H1 (cell line): ENCODE data around the gene FHL2. TPM values are rescaled to one million over a fixed set of nuclear protein-coding genes. Genes with fewer than 3 reads are reported as not detected.

Experiments
- CTCF ChIA-PET: fragments of 300-600 bp; sonication (Branson Sonifier 250); formaldehyde crosslinking; loops from one replicate; lab custom pipeline; 2021; ENCODE audit not compliant: partially characterized antibody; lab: Charles Lee
- POLR2A ChIA-PET: fragments of 300-600 bp; sonication (Branson Sonifier 250); formaldehyde crosslinking; loops from one replicate; lab custom pipeline; 2021; ENCODE audit warnings: inconsistent platforms; ENCODE audit not compliant: partially characterized antibody; lab: Charles Lee
- DNase-seq, 2 experiments: peaks; one replicate each; pipeline versions ENCODE4 v3.0.0 to v3.0.0-alpha.2; 2010 to 2022; ENCODE audit warnings: low spot score in 2 of 2, low read depth in 1 of 2, mixed read lengths in 1 of 2
- FAIRE-seq: peaks from 2 replicates; lab custom pipeline; 2011; peaks lifted over from hg19 to GRCh38; lab: Jason Lieb, UNC
- H2AFZ ChIP-seq: 2 replicates; pipeline ENCODE4 v1.8.1; 2012; ENCODE audit warnings: low read length, inconsistent platforms
- H2AK5ac ChIP-seq: 2 replicates; pipeline ENCODE4 v1.6.1; 2013; ENCODE audit warnings: low read depth, low read length
- H2BK120ac ChIP-seq: replicated peaks from 2 replicates; pipeline ENCODE3; 2013; ENCODE audit warnings: low read depth, low read length, inconsistent platforms
- H2BK12ac ChIP-seq: 2 replicates; pipeline ENCODE4 v1.6.1; 2013; ENCODE audit warnings: low read depth, low read length
- H2BK15ac ChIP-seq: 2 replicates; pipeline ENCODE4 v1.6.1; 2013; ENCODE audit warnings: low read length
- H2BK20ac ChIP-seq: 2 replicates; pipeline ENCODE4 v1.6.1; 2013; ENCODE audit warnings: low read length
- H2BK5ac ChIP-seq: 2 replicates; pipeline ENCODE4 v1.6.1; 2013; ENCODE audit warnings: low read depth, low read length
- H3K14ac ChIP-seq: 2 replicates; pipeline ENCODE4 v1.6.1; 2013; ENCODE audit warnings: inconsistent platforms; ENCODE audit not compliant: insufficient read length
- H3K18ac ChIP-seq: 2 replicates; pipeline ENCODE4 v1.6.1; 2013; ENCODE audit warnings: low read length; ENCODE audit errors: extremely low read depth
- H3K23ac ChIP-seq: 2 replicates; pipeline ENCODE4 v1.6.1; 2013; ENCODE audit warnings: inconsistent platforms; ENCODE audit not compliant: insufficient read length
- H3K23me2 ChIP-seq: 2 replicates; pipeline ENCODE4 v1.6.1; 2013; ENCODE audit warnings: low read depth, low read length
- H3K27ac ChIP-seq: 2 replicates; pipeline ENCODE4 v1.6.1; 2011; ENCODE audit warnings: low read depth, low read length, inconsistent platforms
- H3K27me3 ChIP-seq, 4 experiments: replicated peaks in 1 of 4; 1 replicate in 1 of 4; 2 replicates in 3 of 4; pipeline versions ENCODE4 v1.6.1 to v1.8.1; 2011 to 2013; ENCODE audit warnings: low read length in 3 of 4, mild to moderate bottlenecking in 3 of 4, inconsistent platforms in 2 of 4, mixed read lengths in 2 of 4, moderate library complexity in 1 of 4; ENCODE audit not compliant: control insufficient read depth in 3 of 4, insufficient read depth in 3 of 4; ENCODE audit errors: extremely low read depth in 1 of 4
- H3K36me3 ChIP-seq, 4 experiments: 2 replicates each; pipeline versions ENCODE4 v1.6.1 to v1.8.1; 2011 to 2013; ENCODE audit warnings: mild to moderate bottlenecking in 4 of 4, low read length in 3 of 4, moderate library complexity in 2 of 4, control low read depth in 1 of 4, inconsistent platforms in 1 of 4; ENCODE audit not compliant: insufficient read depth in 4 of 4, control insufficient read depth in 2 of 4
- H3K4ac ChIP-seq: replicated peaks from 2 replicates; pipeline ENCODE3; 2013; ENCODE audit warnings: low read length, low read depth, mixed read lengths, inconsistent platforms; ENCODE audit not compliant: insufficient read length
- H3K4me1 ChIP-seq, 4 experiments: replicated peaks in 1 of 4; 1 replicate in 1 of 4; 2 replicates in 3 of 4; pipeline versions ENCODE4 v1.6.1 to v1.8.1; 2011 to 2013; ENCODE audit warnings: low read length in 3 of 4, inconsistent platforms in 2 of 4, mixed read lengths in 1 of 4; ENCODE audit not compliant: insufficient read depth in 4 of 4, control insufficient read depth in 3 of 4
- H3K4me2 ChIP-seq, 2 experiments: 2 replicates each; pipeline versions ENCODE4 v1.6.1 to v1.8.1; 2011 to 2013; ENCODE audit warnings: low read depth in 2 of 2, low read length in 2 of 2, control low read depth in 1 of 2, inconsistent platforms in 1 of 2, mild to moderate bottlenecking in 1 of 2; ENCODE audit not compliant: insufficient read depth in 1 of 2
- H3K4me3 ChIP-seq, 4 experiments: fragments of 200-600, 300-600 bp in 1 of 4; sonication (generic), shearing (Covaris generic), sonication (Bioruptor Twin) in 1 of 4; 2 replicates each; pipeline versions ENCODE4 v1.5.1 to v1.8.1; 2011 to 2016; ENCODE audit warnings: low read length in 4 of 4, low read depth in 3 of 4, control low read depth in 2 of 4, inconsistent platforms in 2 of 4, mild to moderate bottlenecking in 2 of 4, mixed read lengths in 1 of 4, moderate library complexity in 1 of 4; ENCODE audit not compliant: insufficient read depth in 2 of 4; ENCODE audit errors: extremely low read depth in 1 of 4
- H3K56ac ChIP-seq: replicated peaks from 2 replicates; pipeline ENCODE3; 2013; ENCODE audit warnings: low read depth, mild to moderate bottlenecking, mixed read lengths, low read length, inconsistent platforms; ENCODE audit not compliant: insufficient read length
- H3K79me1 ChIP-seq: 2 replicates; pipeline ENCODE4 v1.6.1; 2013; ENCODE audit warnings: low read depth, low read length, control low read depth
- H3K79me2 ChIP-seq, 2 experiments: 2 replicates each; pipeline versions ENCODE4 v1.6.1 to v1.8.1; 2012 to 2013; ENCODE audit warnings: low read length in 2 of 2, mild to moderate bottlenecking in 2 of 2, inconsistent platforms in 1 of 2; ENCODE audit not compliant: insufficient read depth in 2 of 2, control insufficient read depth in 1 of 2
- H3K9ac ChIP-seq, 4 experiments: replicated peaks in 1 of 4; 1 replicate in 1 of 4; 2 replicates in 3 of 4; pipeline versions ENCODE4 v1.6.1 to v1.8.1; 2011 to 2013; ENCODE audit warnings: low read depth in 3 of 4, low read length in 3 of 4, control low read depth in 2 of 4, mild to moderate bottlenecking in 2 of 4, moderate library complexity in 2 of 4, inconsistent platforms in 1 of 4; ENCODE audit errors: extremely low read depth in 1 of 4
- H3K9me3 ChIP-seq, 2 experiments: 2 replicates each; pipeline versions ENCODE4 v1.6.1 to v1.8.1; 2012 to 2013; ENCODE audit warnings: mild to moderate bottlenecking in 2 of 2, moderate library complexity in 2 of 2, control low read depth in 1 of 2, inconsistent platforms in 1 of 2, low read depth in 1 of 2, low read length in 1 of 2, mixed read lengths in 1 of 2; ENCODE audit not compliant: insufficient read depth in 2 of 2
- H4K20me1 ChIP-seq, 2 experiments: replicated peaks in 1 of 2; 2 replicates each; pipeline versions ENCODE3 to v1.8.1; 2011 to 2013; ENCODE audit warnings: inconsistent platforms in 2 of 2, low read length in 2 of 2, mild to moderate bottlenecking in 1 of 2; ENCODE audit not compliant: insufficient read depth in 2 of 2, control insufficient read depth in 1 of 2
- H4K5ac ChIP-seq: 2 replicates; pipeline ENCODE4 v1.6.1; 2013; ENCODE audit warnings: low read length, low read depth, mixed read lengths, inconsistent platforms; ENCODE audit not compliant: insufficient read length
- H4K8ac ChIP-seq: 2 replicates; pipeline ENCODE4 v1.8.0; 2013; ENCODE audit warnings: mild to moderate bottlenecking, moderate library complexity, low read length, inconsistent platforms; ENCODE audit not compliant: insufficient read depth; ENCODE audit errors: extremely low read depth
- H4K91ac ChIP-seq: replicated peaks from 2 replicates; pipeline ENCODE3; 2013; ENCODE audit warnings: low read length, mixed read lengths, inconsistent platforms; ENCODE audit not compliant: insufficient read length
- CEBPB ChIP-seq: IDR thresholded peaks from 2 replicates; pipeline ENCODE4 v1.6.1; 2012; ENCODE audit warnings: low read depth, low read length
- CTBP2 ChIP-seq: IDR thresholded peaks from 2 replicates; pipeline ENCODE4 v1.7.0; 2011; ENCODE audit warnings: borderline replicate concordance, mild to moderate bottlenecking, moderate library complexity, mixed read lengths, low read length; ENCODE audit not compliant: insufficient read depth, insufficient read length
- WGBS, 2 experiments: shearing (Covaris generic) in 1 of 2; methylation state at CpG; one replicate each; pipeline versions ENCODE4 v1.1.6 to v1.1.7; 2013 to 2015; ENCODE audit warnings: low lambda C conversion rate in 2 of 2, mixed read lengths in 2 of 2, inconsistent platforms in 1 of 2, low coverage in 1 of 2, missing lambda C conversion rate in 1 of 2; ENCODE audit not compliant: insufficient replicate concordance in 2 of 2, insufficient coverage in 1 of 2, insufficient read length in 1 of 2; ENCODE audit errors: extremely low coverage in 1 of 2, missing lambda C conversion rate in 1 of 2; 5-methylcytosine and 5-hydroxymethylcytosine counted together
- polyA plus RNA-seq, 7 experiments: library from polyadenylated mRNA; depleted of rRNA in 3 of 7; stranded (reverse) in 5 of 7; unstranded in 2 of 7; fragments of >200 nt in 5 of 7; fragments of 200-250 nt in 2 of 7; gene quantifications; 1 replicate in 5 of 7; 2 replicates in 1 of 7; 4 replicates in 1 of 7; pipeline versions ENCODE4 v1.2.1 to v1.2.3, GENCODE V29; 2011 to 2013; ENCODE audit warnings: missing spikeins in 2 of 7, mixed read lengths in 2 of 7
- total RNA-seq: library from RNA; stranded (reverse); fragmentation: NEBNext Ultra II Directional; extraction: Animal tissue kit (Norgen Biotek cat#: 25700); gene quantifications from 2 replicates; pipeline ENCODE4 v1.2.1, GENCODE V29; 2021

Gene FHL2
- total and polyA plus RNA-seq, 2 of the 8 experiments (the other 6 are each of a cell fraction or from before 2014, with no cell fraction given) = 33.2 to 64.3 TPM

DNA sequence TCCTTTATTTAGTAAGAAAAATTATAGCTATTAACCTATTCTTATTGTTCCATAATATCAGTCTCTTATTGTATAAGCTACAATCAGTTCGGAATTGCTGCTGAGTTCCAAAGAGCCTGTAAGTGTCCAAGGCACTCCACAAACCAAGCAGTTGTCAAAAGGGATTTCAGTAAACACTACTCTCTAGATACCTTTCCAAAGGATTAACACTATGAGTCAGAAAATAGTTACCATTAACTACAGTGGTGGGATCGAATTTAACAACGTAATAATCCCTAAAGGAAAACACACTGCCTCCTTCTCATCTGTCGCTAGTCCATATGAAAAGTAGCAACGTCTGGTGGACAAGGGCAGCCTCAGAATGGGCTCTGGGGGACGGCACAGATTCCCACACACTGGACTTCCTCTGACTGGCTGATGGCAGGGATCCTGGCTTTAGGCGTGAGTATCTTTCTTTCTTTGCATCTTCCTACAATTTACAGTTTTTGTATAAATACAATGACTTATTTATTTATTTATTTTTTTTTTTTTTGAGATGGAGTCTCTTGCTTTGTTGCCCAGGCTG is 78.1 kb downstream of the FHL2 start:
- H3K4ac ChIP-seq = no peak overlapping the region
- H3K14ac ChIP-seq = no peak overlapping the region
- no peak overlapping the region for H2BK15ac ChIP-seq
- H3K9ac ChIP-seq = no peak overlapping the region
- no peak overlapping the region for H3K4me3 ChIP-seq
- H4K20me1 ChIP-seq = peaks cover 0 to 7% of the 10 kb centered on the region in 2 experiments
- WGBS, 2 experiments = 77% methylated on average over 7 of the region's 7 CpGs; no CpG with 5 or more reads in 1 of the 2 experiments
- H3K79me1 ChIP-seq = peaks cover 19% of the 10 kb centered on the region
- H3K79me2 ChIP-seq = peaks cover 6 to 75% of the 10 kb centered on the region in 2 experiments; a peak in 3 of 4 replicates
- no peak overlapping the region for H2BK5ac ChIP-seq
- H3K18ac ChIP-seq = no peak overlapping the region
- H2BK120ac ChIP-seq = no peak overlapping the region
- no peak overlapping the region for H2AFZ ChIP-seq
- H3K27me3 ChIP-seq = no peaks in the 10 kb centered on the region
- H2BK12ac ChIP-seq = no peak overlapping the region
- H3K9me3 ChIP-seq = no peaks in the 10 kb centered on the region
- no peaks in the 10 kb centered on the region for H3K23me2 ChIP-seq
- ChIA-PET CTCF (no interaction called here), POLR2A (interaction anchor here (0.8 to 1.6 kb wide), 3 partner anchors 9 to 16 kb away, joined by 3 to 9 read pairs (median 3); partner anchors contain the start of genes C2orf49 and TGFBRAP1)
- H3K27ac ChIP-seq = no peak overlapping the region
- no peak overlapping the region for H3K23ac ChIP-seq
- H3K4me1 ChIP-seq = peaks cover 0 to 10% (median 5%) of the 10 kb centered on the region in 4 experiments; a peak in 3 of 7 replicates
- no peak overlapping the region for H4K8ac ChIP-seq
- H3K4me2 ChIP-seq = no peak overlapping the region
- no peak overlapping the region for H4K5ac ChIP-seq
- no peak overlapping the region for H2AK5ac ChIP-seq
- H4K91ac ChIP-seq = no peak overlapping the region
- DNase-seq = no peak
- FAIRE-seq = no peak
- H2BK20ac ChIP-seq = no peak overlapping the region
- no peak overlapping the region for H3K56ac ChIP-seq
- H3K36me3 ChIP-seq = no peaks in the 10 kb centered on the region
- no peak for TF ChIP-seq CTBP2
- TF ChIP-seq CEBPB = no peak
